NCI-H2107 treated with DMSO at 0.1 percent for 48 hours (cell line): Measurements from ENCODE around the gene OR8K1.

Source experiments
- DNase-seq: peaks from one replicate; lab custom pipeline; 2025; ENCODE audit not compliant: unreplicated experiment; lab: John Stamatoyannopoulos, UW

Gene OR8K1

DNA sequence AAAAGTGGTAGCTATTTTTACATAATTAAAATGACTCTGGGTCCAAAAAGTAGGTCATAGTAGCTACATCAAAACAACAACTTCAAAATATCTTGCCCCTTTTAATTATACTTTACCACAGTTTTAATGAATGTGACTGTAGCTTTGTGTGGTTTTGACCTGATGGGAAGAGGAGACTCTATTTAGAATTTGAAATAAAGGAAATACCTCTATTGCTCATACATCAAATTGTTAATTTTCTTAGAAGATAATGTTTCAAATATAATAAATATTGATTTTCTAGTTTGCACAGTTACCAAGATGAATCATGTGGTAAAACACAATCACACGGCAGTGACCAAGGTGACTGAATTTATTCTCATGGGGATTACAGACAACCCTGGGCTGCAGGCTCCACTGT is at the start of gene OR8K1:
Gene OR8K1, plus strand, starts transcription at position 301 of the 400 bp plus-strand sequence. Its CDS starts 0 bp downstream, at position 301.
- no peak for DNase-seq

DNA sequence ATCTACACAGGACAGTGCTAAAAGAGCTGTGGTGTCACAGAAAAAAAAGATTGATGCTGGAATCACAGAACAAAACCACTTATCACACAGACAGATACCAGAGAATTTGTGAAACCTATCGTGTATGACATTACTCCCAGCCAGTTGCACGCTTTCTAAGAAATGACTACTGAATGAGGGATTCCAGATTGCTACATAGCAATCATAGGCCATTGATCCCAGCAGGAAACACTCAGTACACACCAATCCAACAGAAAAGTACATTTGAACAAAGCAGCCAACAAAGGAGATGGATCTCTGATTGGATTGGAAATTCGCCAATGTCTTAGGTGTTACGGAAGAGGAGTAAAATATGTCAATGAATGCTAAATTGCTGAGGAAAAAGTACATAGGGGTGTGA is 48.9 kb upstream of the OR8K1 start:
- DNase-seq, result no peak

DNA sequence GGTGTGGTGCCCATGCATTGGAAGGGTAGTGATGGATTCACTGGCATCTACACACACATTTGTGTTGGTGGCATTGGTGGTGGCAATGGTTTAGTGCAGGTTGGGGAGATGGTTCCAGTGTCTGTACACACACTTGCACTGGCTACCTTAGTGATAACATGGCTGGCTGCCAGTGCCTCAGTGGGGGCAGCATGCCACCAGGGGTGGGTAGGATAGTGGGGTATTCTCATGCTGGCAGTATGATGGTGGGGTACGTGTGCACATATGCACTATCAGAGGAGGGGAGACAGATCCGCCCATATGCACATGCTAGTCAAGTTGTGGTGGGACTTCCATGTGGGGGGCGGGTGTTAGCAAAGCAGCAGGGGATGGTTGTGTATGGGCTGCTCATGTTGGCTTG is 38.0 kb upstream of the OR8K1 start:
- no peak for DNase-seq

DNA sequence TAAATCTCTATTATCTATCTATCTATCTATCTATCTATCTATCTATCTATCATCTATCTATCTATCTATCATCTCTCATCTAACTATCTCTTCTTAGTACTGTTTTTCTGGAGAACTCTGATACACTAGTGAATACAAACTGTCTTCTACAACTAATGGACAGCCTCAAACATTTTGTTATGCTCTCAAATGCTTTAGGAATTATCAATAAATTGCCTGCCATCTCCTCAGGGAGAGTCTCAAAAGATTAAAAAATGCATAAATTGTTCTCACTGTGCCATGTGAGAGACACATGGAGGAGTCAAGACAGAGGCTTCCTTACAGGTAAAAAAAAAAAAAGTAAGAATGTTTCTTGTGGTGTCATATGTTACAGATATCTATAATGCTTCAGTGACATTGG is 31.0 kb upstream of the OR8K1 start, which contains the start of gene OR8K3:
Gene OR8K3, plus strand, starts transcription at position 301 of the 400 bp plus-strand sequence. CDS start 3,163 bp downstream, outside the sequence.
- DNase-seq, result no peak

DNA sequence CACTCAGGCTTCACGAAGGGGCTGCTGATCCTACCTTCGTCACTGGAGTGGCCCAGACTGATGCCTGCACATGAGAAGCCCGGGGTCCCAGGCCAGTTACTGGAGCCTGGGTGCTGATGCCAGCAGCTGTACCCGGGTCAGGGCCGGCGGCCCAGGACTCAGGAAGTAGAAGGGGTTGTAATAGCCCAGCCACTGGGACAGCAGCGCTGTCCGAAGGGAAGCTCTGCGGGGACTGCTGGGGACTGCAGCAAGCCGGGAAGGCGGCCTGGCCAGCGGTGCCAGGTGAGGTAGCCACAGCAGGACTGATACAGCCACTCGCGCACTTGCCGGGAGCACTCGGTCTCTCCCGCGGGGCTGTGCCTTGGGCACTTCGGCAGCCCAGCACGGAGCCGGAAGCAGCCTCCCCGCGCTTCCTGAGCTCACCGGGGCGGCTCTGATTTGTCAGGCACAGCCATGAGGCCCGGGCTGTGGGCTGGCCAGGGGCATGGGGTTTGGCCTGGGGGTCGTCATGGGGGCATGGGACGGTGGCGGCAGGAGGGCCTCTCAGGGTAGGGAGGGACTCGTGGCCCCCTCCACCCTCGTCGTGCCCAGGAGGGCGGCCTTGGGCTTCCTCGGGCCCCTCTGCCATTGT is 13.9 kb upstream of the OR8K1 start:
- no peak for DNase-seq

DNA sequence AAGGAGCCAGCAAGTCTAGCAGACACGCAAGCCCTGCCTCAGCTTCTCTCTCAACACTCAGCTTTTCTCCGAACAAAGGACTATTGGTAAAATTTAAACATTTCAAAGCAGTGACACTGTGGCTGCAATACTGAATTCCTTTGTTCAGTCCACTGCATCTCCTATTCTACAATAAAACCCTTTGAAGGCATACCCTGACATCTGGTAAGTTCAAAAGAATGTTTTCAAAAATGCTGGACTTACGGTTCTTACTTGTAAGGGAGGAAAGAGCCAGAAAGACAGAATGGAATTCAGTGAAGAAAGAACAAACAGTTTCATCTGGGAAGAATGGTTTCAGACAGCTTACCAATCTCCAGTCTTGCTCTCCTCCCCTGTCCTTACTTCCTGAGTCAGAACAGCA is 12.7 kb upstream of the OR8K1 start:
- DNase-seq, result no peak

DNA sequence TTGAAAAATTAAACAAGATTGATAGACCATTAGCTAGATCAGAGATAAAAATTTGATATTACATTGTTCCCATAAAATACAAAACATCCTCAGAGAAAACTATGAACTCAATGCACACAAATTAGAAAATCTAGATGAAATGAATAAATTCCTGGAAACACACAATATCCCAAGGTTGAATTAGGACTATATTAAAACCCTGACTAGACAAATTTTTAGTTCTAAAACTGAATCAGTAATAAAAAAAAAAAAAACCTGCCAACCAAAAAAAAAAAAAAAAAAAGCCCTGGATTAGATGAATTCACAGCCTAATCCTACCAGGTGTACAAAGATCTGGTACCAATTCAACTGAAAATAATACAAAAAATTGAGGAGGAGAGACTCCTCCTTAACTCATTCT is 5.5 kb upstream of the OR8K1 start:
- no peak for DNase-seq

DNA sequence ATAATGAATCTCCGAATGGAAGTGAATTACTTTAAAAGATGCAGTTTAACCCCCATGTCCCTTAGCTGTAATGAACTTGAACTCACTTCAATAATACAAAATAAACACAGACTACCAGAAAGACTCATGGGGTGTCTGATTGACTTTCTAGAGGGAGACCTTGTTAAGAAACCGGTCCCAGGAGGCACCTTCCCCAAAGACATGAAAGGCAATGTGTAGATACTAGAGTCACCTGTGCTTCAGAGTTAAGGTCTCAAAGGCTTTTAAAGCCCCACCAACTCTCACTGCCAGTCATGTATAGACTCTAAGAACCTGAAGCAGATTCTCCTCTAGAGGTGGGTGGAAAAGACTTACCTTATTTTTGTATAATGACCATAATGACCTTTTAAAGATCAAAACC is 8.2 kb downstream of the OR8K1 start, which contains the start of gene OR8J1:
Gene OR8J1, plus strand, starts transcription at position 301 of the 400 bp plus-strand sequence. CDS start 5,956 bp downstream, outside the sequence.
- no peak for DNase-seq

DNA sequence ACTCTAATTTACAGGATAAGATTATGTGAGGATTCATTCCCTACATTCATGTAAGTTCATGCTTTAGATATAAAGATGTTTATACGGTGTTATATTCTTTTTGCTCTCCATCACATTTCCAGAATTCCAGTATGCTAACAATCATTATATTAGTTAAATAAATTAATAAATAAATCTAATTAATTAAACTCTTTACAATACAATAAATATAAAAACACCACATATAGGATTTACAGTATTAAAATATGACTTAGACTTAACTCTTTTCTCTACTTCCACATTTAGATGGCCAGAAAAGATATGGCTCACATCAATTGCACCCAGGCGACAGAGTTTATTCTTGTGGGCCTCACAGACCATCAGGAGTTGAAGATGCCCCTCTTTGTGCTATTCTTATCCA is 29.5 kb downstream of the OR8K1 start, which contains the start of gene OR8U1:
Gene OR8U1, plus strand, starts transcription at position 301 of the 400 bp plus-strand sequence. Its CDS starts 0 bp downstream, at position 301.
- no peak for DNase-seq

DNA sequence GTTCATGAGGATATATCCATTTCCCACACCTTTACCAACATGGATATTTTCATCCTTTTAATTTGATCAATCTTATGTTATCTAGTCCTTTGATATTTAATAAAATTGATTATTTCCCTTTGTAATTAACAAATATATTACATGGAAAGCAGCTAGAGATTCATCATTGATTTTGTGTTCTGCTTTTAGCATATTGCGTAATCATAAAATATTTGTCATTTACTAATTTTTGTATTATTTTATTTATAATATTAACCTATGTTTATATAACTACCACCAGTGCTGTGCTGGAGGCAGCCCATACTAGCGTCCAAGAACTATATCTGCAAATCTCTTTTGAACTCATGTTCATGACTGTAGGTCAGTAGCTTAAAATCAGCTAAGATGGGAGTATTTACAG is 34.3 kb downstream of the OR8K1 start:
- DNase-seq, result no peak

DNA sequence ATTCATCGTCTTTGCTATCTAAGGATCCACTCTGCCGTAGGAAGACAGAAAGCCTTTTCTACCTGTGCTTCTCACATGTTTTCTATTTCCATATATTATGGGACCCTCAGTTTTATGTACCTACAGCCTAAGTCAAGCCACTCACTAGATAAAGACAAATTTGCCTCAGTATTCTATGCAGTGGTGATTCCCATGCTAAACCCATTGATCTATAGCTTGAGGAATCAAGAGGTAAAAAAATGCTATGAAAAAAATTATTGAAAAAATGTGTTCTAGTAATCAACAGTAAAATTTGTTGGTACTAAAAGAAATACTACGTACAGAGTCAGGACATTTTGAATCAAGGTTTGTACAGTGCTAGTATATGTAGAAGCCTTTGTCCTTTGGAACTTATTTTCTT is 48.5 kb downstream of the OR8K1 start:
- no peak for DNase-seq

DNA sequence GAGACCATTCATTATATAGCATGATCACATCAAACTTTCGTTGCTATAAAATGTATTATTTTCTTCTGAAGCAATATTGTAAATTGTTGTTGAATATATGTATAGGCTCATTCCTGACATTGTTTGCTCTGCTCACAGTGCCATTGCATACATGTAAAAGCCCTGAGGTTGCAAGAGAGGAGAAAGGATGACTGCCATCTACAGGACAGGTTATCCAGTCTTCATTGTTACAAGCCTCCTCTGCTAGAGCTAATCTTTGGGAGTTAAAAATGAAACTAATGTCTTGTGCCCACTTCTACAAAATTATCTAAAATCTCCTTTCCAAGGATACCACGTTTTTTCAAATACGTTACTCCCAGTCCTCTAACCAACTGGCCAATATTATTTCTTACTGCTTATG is 50.2 kb downstream of the OR8K1 start:
- DNase-seq, result no peak
